A673 (cell line): ENCODE measurements around the gene CEP57L1.

Experiments used
- CTCF ChIP-seq: fragments of 300-800, 200-600 bp; sonication (generic); conservative IDR thresholded peaks from 2 replicates; pipeline ENCODE4 v1.5.1; 2017; ENCODE audit warnings: low read depth, mild to moderate bottlenecking, antibody characterized with exemption, low read length, moderate library complexity, mixed read lengths
- EZH2 ChIP-seq: fragments of 200-600 bp; sonication (generic); IDR thresholded peaks from 2 replicates; pipeline ENCODE4 v1.6.1; 2017; ENCODE audit warnings: borderline replicate concordance, low read depth, mild to moderate bottlenecking, mixed read lengths, antibody characterized with exemption, low read length; ENCODE audit not compliant: poor library complexity, severe bottlenecking

- TF ChIP-seq CTCF (no peak), EZH2 (no peak)
Observed at GRCh38 chr6:109079981-109080380, 15.3 kb upstream of the CEP57L1 start.
